GM12864 (cell line): ENCODE measurements around the gene BRD7.

Source experiments
- DNase-seq: peaks from one replicate; pipeline ENCODE4 v3.0.0-alpha.2; 2011; ENCODE audit warnings: low read depth
- H3K4me3 ChIP-seq: 2 replicates; pipeline ENCODE4 v1.5.1; 2011; ENCODE audit warnings: mild to moderate bottlenecking, low read depth, low read length, control low read depth
- CTCF ChIP-seq: IDR thresholded peaks from 2 replicates; pipeline ENCODE4 v1.5.1; 2011; ENCODE audit warnings: low read depth, mild to moderate bottlenecking, moderate library complexity, low read length, control low read depth, inconsistent platforms; ENCODE audit errors: missing control alignments

The BRD7 gene

GRCh38 chr16:50368410-50369132, at the start of gene BRD7:
BRD7 (minus strand) TSS chr16:50368988; CDS start chr16:50368774, 214 bp downstream.
- TF ChIP-seq CTCF = peak; percentile 45
- H3K4me3 ChIP-seq = peak within 1 kb of the TSS; percentile 94
- no peak for DNase-seq

DNA sequence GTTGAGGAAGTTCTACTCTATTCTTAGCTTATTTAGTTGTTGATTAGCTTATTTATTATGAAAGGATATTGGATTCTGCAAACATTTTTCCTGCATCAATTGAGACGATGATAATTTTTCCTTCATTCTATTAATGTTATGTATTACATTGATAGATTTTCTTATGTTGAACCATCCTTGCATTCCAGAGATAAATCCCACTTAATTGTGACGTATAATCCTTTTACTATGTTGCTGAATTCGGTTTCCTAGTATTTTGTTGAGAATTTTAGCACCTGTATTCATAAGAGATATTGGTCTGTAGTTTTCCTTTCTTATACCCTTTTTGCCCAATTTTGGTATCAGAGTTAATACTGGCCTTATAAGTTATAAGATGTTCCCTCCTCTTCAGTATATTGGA, 47.6 kb upstream of the BRD7 start:
- no peak for TF ChIP-seq CTCF
- H3K4me3 ChIP-seq = no peak overlapping the region
- no peak for DNase-seq

- no peak for DNase-seq
- no peak overlapping the region for H3K4me3 ChIP-seq
- no peak for TF ChIP-seq CTCF
These were observed 45.4 kb upstream of the BRD7 start for GRCh38 chr16:50414152-50414551.

DNA sequence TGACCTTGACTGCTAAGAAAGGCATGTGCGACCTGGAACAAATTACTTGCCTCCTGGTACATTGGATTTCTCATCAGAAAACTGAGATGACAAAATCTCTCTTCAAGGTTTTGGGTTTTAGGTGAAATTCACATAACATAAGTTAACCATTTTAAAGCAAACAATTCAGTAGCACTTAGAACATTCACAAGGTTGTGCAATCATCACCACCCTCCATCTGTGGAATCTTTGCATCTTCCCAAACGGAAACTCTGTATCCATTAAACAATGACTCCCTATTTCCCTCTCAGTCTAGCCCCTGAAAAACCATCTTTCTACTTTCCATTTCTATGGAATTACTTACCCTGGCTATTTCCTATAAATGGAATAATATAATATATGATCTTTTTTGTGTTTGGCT, 42.2 kb upstream of the BRD7 start:
- no peak for DNase-seq
- no peak for TF ChIP-seq CTCF
- H3K4me3 ChIP-seq = no peak overlapping the region

DNA sequence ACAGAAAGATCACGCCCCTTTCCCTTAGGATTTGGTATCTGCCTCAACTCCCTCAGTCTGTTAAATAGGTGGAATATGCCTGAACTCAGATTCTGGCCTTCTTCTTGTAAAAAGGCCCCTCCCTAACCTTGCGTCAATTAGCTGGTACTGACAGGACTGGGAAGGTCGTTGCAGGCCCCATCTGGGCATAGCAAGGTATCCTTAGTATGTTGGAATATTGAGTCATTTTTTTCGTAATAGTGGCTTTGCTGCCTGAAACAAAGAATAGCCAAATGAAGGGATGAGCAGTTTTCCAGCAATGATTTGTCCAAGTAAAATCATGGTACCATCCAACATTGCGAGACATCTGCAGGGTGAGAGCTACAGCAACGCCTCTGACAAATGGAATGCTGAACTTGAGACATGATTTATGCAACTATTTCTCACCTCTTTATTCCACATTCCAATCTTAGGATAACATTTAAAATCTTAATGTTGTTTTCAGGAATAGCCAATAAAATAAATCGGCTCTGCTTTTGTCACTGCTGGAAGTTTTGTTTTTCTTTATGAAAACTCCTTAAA, 39.3 kb upstream of the BRD7 start:
- DNase-seq = no peak
- no peak for TF ChIP-seq CTCF
- no peak overlapping the region for H3K4me3 ChIP-seq

DNA sequence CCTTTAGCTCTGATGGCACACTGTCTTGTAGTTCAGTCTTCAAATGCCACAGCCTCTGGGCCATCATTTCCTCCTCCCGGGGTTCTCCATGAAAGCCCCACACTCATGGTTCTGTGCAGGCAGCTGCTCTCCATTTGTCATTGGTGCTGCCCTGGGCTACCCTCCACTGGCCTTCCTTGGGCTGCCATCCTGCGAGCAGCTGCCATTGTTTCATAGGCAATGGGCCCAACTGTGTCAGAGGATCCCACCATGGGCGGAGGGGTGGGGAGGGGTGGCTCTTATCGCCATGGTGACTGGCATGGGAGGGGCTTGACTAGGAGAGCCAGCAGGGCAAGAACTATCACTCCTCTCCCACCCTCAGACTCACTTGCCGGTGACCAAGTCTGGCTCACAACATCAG, 38.6 kb upstream of the BRD7 start:
- no peak overlapping the region for H3K4me3 ChIP-seq
- no peak for DNase-seq
- TF ChIP-seq CTCF = no peak

DNA sequence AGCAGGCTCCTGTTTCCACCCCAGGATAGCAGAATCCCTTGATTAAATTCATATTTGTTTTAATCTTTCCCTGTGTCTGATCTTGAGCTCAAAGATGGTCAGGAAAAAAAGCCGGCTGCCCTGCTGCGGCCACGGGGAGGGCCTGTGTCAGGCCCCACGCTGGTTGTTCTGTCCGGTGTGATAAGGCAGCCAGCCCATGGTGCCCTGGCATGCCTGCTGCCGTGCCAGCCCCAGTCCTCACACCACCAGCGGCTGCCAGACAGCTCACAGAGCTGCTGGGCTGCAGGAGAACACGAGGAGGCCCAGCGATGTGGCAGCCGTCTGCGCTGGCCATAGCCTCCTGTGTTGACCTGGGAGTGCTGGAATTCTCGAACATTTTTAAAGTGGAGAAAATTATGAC, 34.7 kb upstream of the BRD7 start:
- TF ChIP-seq CTCF = no peak
- no peak overlapping the region for H3K4me3 ChIP-seq
- no peak for DNase-seq
